ENCODE results near the gene TENM4.

DNA sequence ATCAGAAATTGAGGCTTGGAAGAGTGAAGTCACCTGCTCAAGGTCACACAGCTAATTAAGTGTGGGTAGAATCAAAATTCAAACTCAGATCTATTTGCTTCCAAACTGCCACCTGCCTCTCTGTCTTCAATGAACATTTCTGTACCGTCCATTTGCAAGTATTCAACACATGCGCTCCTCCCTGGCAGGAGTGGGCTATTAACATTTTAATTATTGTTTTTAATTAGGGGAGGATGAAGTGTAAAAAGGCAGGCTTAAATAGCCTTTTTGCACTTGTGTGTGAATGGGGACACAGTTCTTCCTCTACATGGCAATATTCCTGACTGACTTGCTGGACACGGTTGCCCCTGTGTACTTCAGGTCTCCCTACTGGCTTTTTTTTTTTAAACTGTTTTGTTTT is 751.7 kb downstream of the TENM4 start:
- TF ChIP-seq, protein P1, sequence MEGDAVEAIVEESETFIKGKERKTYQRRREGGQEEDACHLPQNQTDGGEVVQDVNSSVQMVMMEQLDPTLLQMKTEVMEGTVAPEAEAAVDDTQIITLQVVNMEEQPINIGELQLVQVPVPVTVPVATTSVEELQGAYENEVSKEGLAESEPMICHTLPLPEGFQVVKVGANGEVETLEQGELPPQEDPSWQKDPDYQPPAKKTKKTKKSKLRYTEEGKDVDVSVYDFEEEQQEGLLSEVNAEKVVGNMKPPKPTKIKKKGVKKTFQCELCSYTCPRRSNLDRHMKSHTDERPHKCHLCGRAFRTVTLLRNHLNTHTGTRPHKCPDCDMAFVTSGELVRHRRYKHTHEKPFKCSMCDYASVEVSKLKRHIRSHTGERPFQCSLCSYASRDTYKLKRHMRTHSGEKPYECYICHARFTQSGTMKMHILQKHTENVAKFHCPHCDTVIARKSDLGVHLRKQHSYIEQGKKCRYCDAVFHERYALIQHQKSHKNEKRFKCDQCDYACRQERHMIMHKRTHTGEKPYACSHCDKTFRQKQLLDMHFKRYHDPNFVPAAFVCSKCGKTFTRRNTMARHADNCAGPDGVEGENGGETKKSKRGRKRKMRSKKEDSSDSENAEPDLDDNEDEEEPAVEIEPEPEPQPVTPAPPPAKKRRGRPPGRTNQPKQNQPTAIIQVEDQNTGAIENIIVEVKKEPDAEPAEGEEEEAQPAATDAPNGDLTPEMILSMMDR (IDR thresholded peaks at IDR 0.05): no peak
- no peak for TF ChIP-seq POLR2A (IDR thresholded peaks at IDR 0.05)
- no peak for TF ChIP-seq POLR2AphosphoS5 (IDR thresholded peaks at IDR 0.05)
